ENCODE measurements around the gene SMARCD1.

Gene SMARCD1

GRCh38 chr12:50110127-50110761, 25.1 kb downstream of the SMARCD1 start:
- peak overlapping the region; percentile 98 for H3K27ac Mint-ChIP-seq
- H3K4me3 Mint-ChIP-seq = peak overlapping the region; percentile 95 to 98
- peak; percentile 64 for DNase-seq
- H3K9me3 Mint-ChIP-seq = no peaks in the 10 kb centered on the region
- H3K36me3 Mint-ChIP-seq = peaks cover 16 to 28% of the 10 kb centered on the region in 2 donors
- H3K27me3 Mint-ChIP-seq = no peaks in the 10 kb centered on the region
- peaks cover 34 to 59% of the 10 kb centered on the region in 2 donors for H3K4me1 Mint-ChIP-seq
- ATAC-seq (replicated peaks) = peak; percentile 36 to 40

- Mint-ChIP-seq H3K9me3 (no peaks in the 10 kb centered on the region), H3K27me3 (no peaks in the 10 kb centered on the region), H3K4me1 (peaks cover 37 to 59% of the 10 kb centered on the region in 2 donors), H3K4me3 (peak overlapping the region; percentile 95 to 98), H3K36me3 (peaks cover 16 to 29% of the 10 kb centered on the region in 2 donors), H3K27ac (peak overlapping the region; percentile 98)
- ATAC-seq (replicated peaks) = peak; percentile 44 to 47
- DNase-seq = peak; percentile 83
Observed at GRCh38 chr12:50110762-50111351, 25.7 kb downstream of the SMARCD1 start.

- Mint-ChIP-seq H3K9me3 (no peaks in the 10 kb centered on the region), H3K27me3 (no peaks in the 10 kb centered on the region), H3K4me1 (peaks cover 37 to 61% of the 10 kb centered on the region in 2 donors), H3K27ac (peak overlapping the region; percentile 98), H3K36me3 (peaks cover 17 to 27% of the 10 kb centered on the region in 2 donors), H3K4me3 (peak overlapping the region; percentile 95 to 98)
- ATAC-seq (replicated peaks) (peak; percentile 1 to 2), DNase-seq (no peak)
Observed at GRCh38 chr12:50111395-50111692, 26.2 kb downstream of the SMARCD1 start.

GRCh38 chr12:50111693-50112455, 26.7 kb downstream of the SMARCD1 start, which contains the start of gene COX14:
TSS of gene COX14 (plus strand) at chr12:50112236. CDS start at chr12:50120044, 7,808 bp downstream.
- H3K4me3 Mint-ChIP-seq = peak within 1 kb of the TSS; percentile 95 to 98
- no peaks in the 10 kb centered on the region for H3K27me3 Mint-ChIP-seq
- H3K4me1 Mint-ChIP-seq = peaks cover 38 to 67% of the 10 kb centered on the region in 2 donors
- H3K9me3 Mint-ChIP-seq = no peaks in the 10 kb centered on the region
- peak within 1 kb of the TSS; percentile 98 for H3K27ac Mint-ChIP-seq
- ATAC-seq (replicated peaks) = peak; percentile 76 to 81
- peaks cover 17 to 27% of the 10 kb centered on the region in 2 donors for H3K36me3 Mint-ChIP-seq
- peak; percentile 99 for DNase-seq

- Mint-ChIP-seq H3K9me3 (no peaks in the 10 kb centered on the region), H3K36me3 (peaks cover 14 to 24% of the 10 kb centered on the region in 2 donors), H3K4me3 (peak overlapping the region; percentile 95 to 98), H3K27ac (peak overlapping the region; percentile 98), H3K4me1 (peaks cover 36 to 72% of the 10 kb centered on the region in 2 donors), H3K27me3 (no peaks in the 10 kb centered on the region)
- ATAC-seq (replicated peaks) (no peak), DNase-seq (no peak)
Observed at GRCh38 chr12:50112456-50113218, 27.5 kb downstream of the SMARCD1 start.

GRCh38 chr12:50117057-50117622, 32.0 kb downstream of the SMARCD1 start:
- Mint-ChIP-seq H3K9me3 (no peaks in the 10 kb centered on the region), H3K27ac (no peak overlapping the region), H3K4me1 (peaks cover 18 to 50% of the 10 kb centered on the region in 2 donors), H3K27me3 (no peaks in the 10 kb centered on the region), H3K4me3 (no peak overlapping the region), H3K36me3 (peaks cover 24 to 36% of the 10 kb centered on the region in 2 donors)
- DNase-seq (no peak), ATAC-seq (replicated peaks) (no peak)

GRCh38 chr12:50119387-50119786, 34.2 kb downstream of the SMARCD1 start:
- ATAC-seq (replicated peaks) (no peak), DNase-seq (no peak)
- Mint-ChIP-seq H3K27me3 (no peaks in the 10 kb centered on the region), H3K9me3 (no peaks in the 10 kb centered on the region), H3K4me3 (no peak overlapping the region), H3K4me1 (peaks cover 16 to 43% of the 10 kb centered on the region in 2 donors), H3K36me3 (peaks cover 30 to 44% of the 10 kb centered on the region in 2 donors), H3K27ac (no peak overlapping the region)

- ATAC-seq (replicated peaks) = no peak
Observed at GRCh38 chr12:50120521-50120920, 35.4 kb downstream of the SMARCD1 start.

GRCh38 chr12:50120953-50121352, 35.8 kb downstream of the SMARCD1 start:
- Mint-ChIP-seq H3K27ac (no peak overlapping the region), H3K27me3 (no peaks in the 10 kb centered on the region), H3K4me1 (peaks cover 17 to 47% of the 10 kb centered on the region in 2 donors), H3K9me3 (no peaks in the 10 kb centered on the region), H3K36me3 (peaks cover 28 to 38% of the 10 kb centered on the region in 2 donors), H3K4me3 (no peak overlapping the region)
- DNase-seq = no peak
- no peak for ATAC-seq (replicated peaks)

More at GRCh38 chr12:50120521-50120920, 35.4 kb downstream of the SMARCD1 start:
- Mint-ChIP-seq H3K4me3 (no peak overlapping the region), H3K9me3 (no peaks in the 10 kb centered on the region), H3K4me1 (peaks cover 17 to 47% of the 10 kb centered on the region in 2 donors), H3K36me3 (peaks cover 32 to 42% of the 10 kb centered on the region in 2 donors), H3K27me3 (no peaks in the 10 kb centered on the region), H3K27ac (no peak overlapping the region)
- no peak for DNase-seq

GRCh38 chr12:50121641-50122040, 36.5 kb downstream of the SMARCD1 start:
- Mint-ChIP-seq H3K4me3 (no peak overlapping the region), H3K36me3 (peaks cover 26 to 36% of the 10 kb centered on the region in 2 donors), H3K9me3 (no peaks in the 10 kb centered on the region), H3K27ac (no peak overlapping the region), H3K27me3 (no peaks in the 10 kb centered on the region), H3K4me1 (peaks cover 15 to 41% of the 10 kb centered on the region in 2 donors)
- DNase-seq (no peak), ATAC-seq (replicated peaks) (no peak)

GRCh38 chr12:50123203-50123602, 38.1 kb downstream of the SMARCD1 start:
- no peak overlapping the region for H3K4me3 Mint-ChIP-seq
- H3K36me3 Mint-ChIP-seq = peaks cover 33 to 45% of the 10 kb centered on the region in 2 donors
- no peaks in the 10 kb centered on the region for H3K27me3 Mint-ChIP-seq
- H3K4me1 Mint-ChIP-seq = peaks cover 17 to 34% of the 10 kb centered on the region in 2 donors
- ATAC-seq (replicated peaks) (no peak), DNase-seq (no peak)
- H3K9me3 Mint-ChIP-seq = no peaks in the 10 kb centered on the region
- H3K27ac Mint-ChIP-seq = no peak overlapping the region

- Mint-ChIP-seq H3K4me1 (peaks cover 14 to 45% of the 10 kb centered on the region in 2 donors), H3K4me3 (no peak overlapping the region), H3K27ac (peak overlapping the region; percentile 62), H3K27me3 (no peaks in the 10 kb centered on the region), H3K9me3 (no peaks in the 10 kb centered on the region), H3K36me3 (peaks cover 45 to 58% of the 10 kb centered on the region in 2 donors)
- no peak for DNase-seq
- no peak for ATAC-seq (replicated peaks)
Observed at GRCh38 chr12:50127546-50127945, 42.4 kb downstream of the SMARCD1 start.

GRCh38 chr12:50129290-50129689, 44.1 kb downstream of the SMARCD1 start:
- DNase-seq = no peak
- Mint-ChIP-seq H3K27me3 (no peaks in the 10 kb centered on the region), H3K4me1 (peaks cover 18 to 49% of the 10 kb centered on the region in 2 donors), H3K36me3 (peaks cover 52 to 62% of the 10 kb centered on the region in 2 donors), H3K9me3 (no peaks in the 10 kb centered on the region), H3K27ac (peak overlapping the region; percentile 79), H3K4me3 (no peak overlapping the region)
- ATAC-seq (replicated peaks) = peak; percentile 65 to 73

Data from stimulated activated naive B cell treated with anti-CD40 and anti-IgM and Interleukin-4, amounts not matched to agents 10 μg/mL and 1 μg/mL and 100 μg/mL, for 72 hours (primary cell).